CD14-positive monocyte (primary cell): Measurements from ENCODE around the gene VIPAS39. TPM values are rescaled to one million over a fixed set of nuclear protein-coding genes. Genes with fewer than 3 reads are reported as not detected.

Source experiments
- DNase-seq, 3 donors: peaks; one replicate each; pipeline ENCODE4 v3.0.0-alpha.2; 2011 to 2022
- H2AFZ ChIP-seq: 2 replicates; pipeline ENCODE4 v1.6.0; 2012; ENCODE audit warnings: mild to moderate bottlenecking, low read depth, low read length, inconsistent platforms; ENCODE audit not compliant: insufficient read depth, poor library complexity, severe bottlenecking
- H3K27ac ChIP-seq, 2 donors: 1 replicate in 1 of 2; 2 replicates in 1 of 2; pipeline ENCODE4 v1.5.1; 2012 to 2013; ENCODE audit warnings: low read length in 2 of 2, control low read depth in 1 of 2, inconsistent platforms in 1 of 2, low read depth in 1 of 2, mild to moderate bottlenecking in 1 of 2
- H3K27me3 ChIP-seq, 2 donors: one replicate each; pipeline versions ENCODE4 v1.6.0 to v1.6.1; 2011 to 2013; ENCODE audit warnings: low read length in 2 of 2; ENCODE audit not compliant: control insufficient read depth in 2 of 2, insufficient read depth in 2 of 2
- H3K36me3 ChIP-seq, 2 donors: replicated peaks in 1 of 2; 1 replicate in 1 of 2; 2 replicates in 1 of 2; pipeline versions ENCODE4 v1.5.1 to v1.6.1; 2012 to 2013; ENCODE audit warnings: low read length in 2 of 2, control low read depth in 1 of 2, inconsistent platforms in 1 of 2, mild to moderate bottlenecking in 1 of 2; ENCODE audit not compliant: insufficient read depth in 2 of 2, control insufficient read depth in 1 of 2
- H3K4me1 ChIP-seq, 2 donors: 1 replicate in 1 of 2; 2 replicates in 1 of 2; pipeline versions ENCODE4 v1.5.1 to v1.6.1; 2012 to 2013; ENCODE audit warnings: low read length in 2 of 2, control low read depth in 1 of 2, inconsistent platforms in 1 of 2, mild to moderate bottlenecking in 1 of 2, moderate library complexity in 1 of 2; ENCODE audit not compliant: insufficient read depth in 2 of 2, control insufficient read depth in 1 of 2
- H3K4me2 ChIP-seq: replicated peaks from 2 replicates; pipeline ENCODE3; 2012; ENCODE audit warnings: low read length, moderate library complexity, mild to moderate bottlenecking; ENCODE audit not compliant: poor library complexity, severe bottlenecking; ENCODE audit errors: extremely low read depth
- H3K4me3 ChIP-seq, 3 experiments: fragments of 200-600 bp in 1 of 3; sonication (generic) in 1 of 3; replicated peaks in 1 of 3; 1 replicate in 2 of 3; 2 replicates in 1 of 3; pipeline ENCODE4 v1.5.1; 2011 to 2013; ENCODE audit warnings: low read length in 3 of 3, mild to moderate bottlenecking in 3 of 3, control low read depth in 2 of 3, low read depth in 2 of 3, inconsistent platforms in 1 of 3, moderate library complexity in 1 of 3
- H3K79me2 ChIP-seq: 2 replicates; pipeline ENCODE4 v1.6.0; 2012; ENCODE audit warnings: mild to moderate bottlenecking, control low read depth, inconsistent platforms, low read length, moderate library complexity; ENCODE audit not compliant: insufficient read depth
- H3K9ac ChIP-seq: 2 replicates; pipeline ENCODE4 v1.6.0; 2017; ENCODE audit warnings: low read length, mild to moderate bottlenecking; ENCODE audit not compliant: insufficient read depth, poor library complexity, severe bottlenecking
- H3K9me3 ChIP-seq, 2 donors: replicated peaks in 1 of 2; 1 replicate in 1 of 2; 2 replicates in 1 of 2; pipeline versions ENCODE4 v1.5.1 to v1.6.1; 2012 to 2013; ENCODE audit warnings: low read length in 2 of 2, control low read depth in 1 of 2; ENCODE audit not compliant: control insufficient read depth in 1 of 2, insufficient read depth in 1 of 2
- H4K20me1 ChIP-seq: 2 replicates; pipeline ENCODE4 v1.6.0; 2012; ENCODE audit warnings: mild to moderate bottlenecking, low read length, control low read depth, moderate library complexity; ENCODE audit not compliant: insufficient read depth
- H3K27ac Mint-ChIP-seq, 7 donors: one replicate each; pipeline ENCODE4 v1.8.0; 2020; ENCODE audit warnings: mild to moderate bottlenecking in 7 of 7, mixed read lengths in 7 of 7, moderate library complexity in 6 of 7, inconsistent platforms in 2 of 7
- H3K27me3 Mint-ChIP-seq, 3 donors: one replicate each; pipeline ENCODE4 v1.8.0; 2021 to 2022; ENCODE audit warnings: low read depth in 3 of 3, mild to moderate bottlenecking in 3 of 3, mixed read lengths in 3 of 3, moderate library complexity in 3 of 3, inconsistent platforms in 1 of 3
- H3K36me3 Mint-ChIP-seq, 2 donors: one replicate each; pipeline ENCODE4 v1.8.0; 2020; ENCODE audit warnings: mixed read lengths in 2 of 2, inconsistent platforms in 1 of 2, mild to moderate bottlenecking in 1 of 2
- H3K4me1 Mint-ChIP-seq: one replicate; pipeline ENCODE4 v1.8.0; 2020; ENCODE audit warnings: mild to moderate bottlenecking, mixed read lengths
- H3K4me3 Mint-ChIP-seq, 2 donors: one replicate each; pipeline ENCODE4 v1.8.0; 2020; ENCODE audit warnings: mild to moderate bottlenecking in 2 of 2, mixed read lengths in 2 of 2, moderate library complexity in 1 of 2
- H3K9me3 Mint-ChIP-seq, 7 donors: one replicate each; pipeline ENCODE4 v1.8.0; 2020 to 2022; ENCODE audit warnings: mixed read lengths in 7 of 7, mild to moderate bottlenecking in 6 of 7, moderate library complexity in 6 of 7, inconsistent platforms in 2 of 7
- WGBS: methylation state at CpG from one replicate; pipeline ENCODE4 v1.1.5; 2013; ENCODE audit warnings: missing lambda C conversion rate; ENCODE audit not compliant: insufficient coverage; 5-methylcytosine and 5-hydroxymethylcytosine counted together
- intact Hi-C, 2 donors: fragments of 100-400 bp; cut with micrococcal nuclease; formaldehyde crosslinking; loops; one replicate each; pipeline versions ENCODE4 v1.15.0 to v1.15.1; 2023
- polyA plus RNA-seq, 3 donors: library from polyadenylated mRNA; depleted of rRNA in 1 of 3; unstranded in 2 of 3; stranded (reverse) in 1 of 3; fragments of 300-500 nt in 2 of 3; fragments of >200 nt in 1 of 3; fragmentation: Illumina TruSeq in 2 of 3; gene quantifications; 1 replicate in 2 of 3; 2 replicates in 1 of 3; pipeline ENCODE4 v1.2.3, GENCODE V29; 2012 to 2021
- TF ChIP-seq, protein P1 (sequence below): fragments of 200-600 bp; IDR thresholded peaks from one replicate; pipeline ENCODE4 v1.8.0; 2022; ENCODE audit warnings: antibody characterized with exemption, mild to moderate bottlenecking

VIPAS39 gene
- polyA plus RNA-seq, 3 donors = 8.1 to 17.8 (median 10.8) TPM

DNA sequence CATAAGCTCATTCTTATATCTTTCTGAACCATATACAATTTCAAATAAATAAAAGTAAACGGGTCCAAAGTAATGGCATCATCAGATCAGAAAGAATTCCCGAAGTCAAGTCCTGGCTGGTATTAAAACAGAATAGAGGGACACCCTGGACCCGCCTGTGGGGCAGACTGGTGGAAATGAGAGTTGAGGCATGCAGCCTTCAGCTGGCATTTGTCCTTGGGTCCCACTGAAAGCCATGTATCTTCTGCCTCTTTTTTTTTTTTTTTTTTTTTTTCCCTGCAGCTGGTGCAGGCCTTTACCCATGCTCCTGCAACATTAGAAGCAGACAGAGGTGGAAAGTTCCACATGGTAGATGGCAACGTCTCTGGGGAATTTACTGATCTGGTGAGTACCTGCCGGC lies 10.4 kb upstream of the VIPAS39 start:
- Histone ChIP-seq H3K79me2 (no peaks in the 10 kb centered on the region), H3K4me3 (no peak overlapping the region), H3K4me2 (no peak overlapping the region), H3K4me1 (no peaks in the 10 kb centered on the region), H3K9me3 (no peaks in the 10 kb centered on the region), H2AFZ (no peak overlapping the region), H3K9ac (no peak overlapping the region), H4K20me1 (no peaks in the 10 kb centered on the region), H3K27ac (no peak overlapping the region), H3K36me3 (peaks cover 64 to 74% of the 10 kb centered on the region in 2 donors), H3K27me3 (no peaks in the 10 kb centered on the region)
- DNase-seq = no peak
- H3K27me3 Mint-ChIP-seq = no peaks in the 10 kb centered on the region
- no peak overlapping the region for H3K27ac Mint-ChIP-seq
- intact Hi-C loops = loop anchor here in 1 of 2 donors (10.0 kb wide), 1 partner anchor 57 kb away; no protein-coding TSS in a partner anchor
- 100% methylated on average over 1 of the region's 5 CpGs for WGBS
- no peaks in the 10 kb centered on the region for H3K4me1 Mint-ChIP-seq
- TF ChIP-seq, protein P1, sequence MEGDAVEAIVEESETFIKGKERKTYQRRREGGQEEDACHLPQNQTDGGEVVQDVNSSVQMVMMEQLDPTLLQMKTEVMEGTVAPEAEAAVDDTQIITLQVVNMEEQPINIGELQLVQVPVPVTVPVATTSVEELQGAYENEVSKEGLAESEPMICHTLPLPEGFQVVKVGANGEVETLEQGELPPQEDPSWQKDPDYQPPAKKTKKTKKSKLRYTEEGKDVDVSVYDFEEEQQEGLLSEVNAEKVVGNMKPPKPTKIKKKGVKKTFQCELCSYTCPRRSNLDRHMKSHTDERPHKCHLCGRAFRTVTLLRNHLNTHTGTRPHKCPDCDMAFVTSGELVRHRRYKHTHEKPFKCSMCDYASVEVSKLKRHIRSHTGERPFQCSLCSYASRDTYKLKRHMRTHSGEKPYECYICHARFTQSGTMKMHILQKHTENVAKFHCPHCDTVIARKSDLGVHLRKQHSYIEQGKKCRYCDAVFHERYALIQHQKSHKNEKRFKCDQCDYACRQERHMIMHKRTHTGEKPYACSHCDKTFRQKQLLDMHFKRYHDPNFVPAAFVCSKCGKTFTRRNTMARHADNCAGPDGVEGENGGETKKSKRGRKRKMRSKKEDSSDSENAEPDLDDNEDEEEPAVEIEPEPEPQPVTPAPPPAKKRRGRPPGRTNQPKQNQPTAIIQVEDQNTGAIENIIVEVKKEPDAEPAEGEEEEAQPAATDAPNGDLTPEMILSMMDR = no peak
- H3K9me3 Mint-ChIP-seq = no peaks in the 10 kb centered on the region
- H3K4me3 Mint-ChIP-seq = no peak overlapping the region
- H3K36me3 Mint-ChIP-seq = peaks cover 61 to 69% of the 10 kb centered on the region in 2 donors

DNA sequence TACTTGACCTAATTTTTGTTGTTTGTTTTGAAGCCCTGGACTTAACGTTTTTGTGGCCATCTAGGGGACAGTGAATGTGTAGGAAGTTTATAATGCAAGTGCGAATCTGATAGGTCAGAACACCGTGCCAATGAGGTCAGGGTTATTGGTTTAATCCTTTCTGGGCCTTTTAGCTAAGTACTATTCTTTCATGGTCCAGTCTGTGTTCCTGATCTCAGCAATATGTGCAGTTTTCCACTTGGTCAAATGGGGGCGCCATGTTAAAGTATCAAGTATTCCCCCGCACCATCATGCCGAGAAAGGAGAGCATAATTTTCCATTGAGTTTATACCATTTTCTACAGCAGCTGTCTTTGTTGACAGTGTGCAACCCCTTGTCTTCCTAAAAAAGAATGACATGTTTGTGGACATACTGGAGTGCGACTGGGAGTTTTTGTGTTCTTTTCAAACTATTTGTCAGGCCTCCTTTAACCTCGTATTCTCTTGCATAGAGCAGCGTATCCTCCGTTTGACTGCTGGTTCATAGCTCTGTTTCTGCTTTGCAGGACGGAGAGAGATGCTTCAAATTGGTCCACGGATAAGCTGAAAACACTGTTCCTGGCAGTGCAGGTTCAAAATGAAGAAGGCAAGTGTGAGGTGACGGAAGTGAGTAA lies 1.8 kb upstream of the VIPAS39 start:
- H3K9me3 ChIP-seq = no peaks in the 10 kb centered on the region
- H4K20me1 ChIP-seq = peaks cover 21% of the 10 kb centered on the region
- TF ChIP-seq, protein P1 = peak; percentile 75
- H3K4me3 ChIP-seq = peak overlapping the region; percentile 80 to 92 (median 87)
- H3K4me3 Mint-ChIP-seq = peak overlapping the region; percentile 100
- H3K27me3 ChIP-seq = no peaks in the 10 kb centered on the region
- intact Hi-C loops = loop anchor here (5.0 kb wide), 3 partner anchors 82 to 248 kb away; partner anchors contain the start of genes SAMD15 (in 2 of the 2), TMED8 (in 2 of the 2), ALKBH1 (in 1 of the 2) and GSTZ1 (in 1 of the 2)
- H3K4me1 ChIP-seq = peaks cover 19 to 31% of the 10 kb centered on the region in 2 donors
- peaks cover 42 to 48% of the 10 kb centered on the region in 2 donors for H3K36me3 ChIP-seq
- peak overlapping the region in 4 of 7 donors; percentile 39 to 99 (median 90) for H3K27ac Mint-ChIP-seq
- peaks cover 61% of the 10 kb centered on the region for H3K79me2 ChIP-seq
- WGBS = 75% methylated on average over 6 of the region's 13 CpGs
- peaks cover 41 to 48% of the 10 kb centered on the region in 2 donors for H3K36me3 Mint-ChIP-seq
- peak overlapping the region in 1 of 2 donors; percentile 85 for H3K27ac ChIP-seq
- no peaks in the 10 kb centered on the region for H3K27me3 Mint-ChIP-seq
- H3K4me1 Mint-ChIP-seq = peaks cover 25% of the 10 kb centered on the region
- peaks cover 0 to 2% (median 0%) of the 10 kb centered on the region in 7 donors for H3K9me3 Mint-ChIP-seq
- H3K4me2 ChIP-seq = peak overlapping the region; percentile 96
- peak; percentile 25 to 46 (median 41) for DNase-seq
- peak overlapping the region; percentile 95 for H2AFZ ChIP-seq
- H3K9ac ChIP-seq = peak overlapping the region; percentile 80
